Measurements from ENCODE around the gene NTM. TPM values are rescaled to one million over a fixed set of nuclear protein-coding genes. Genes with fewer than 3 reads are reported as not detected.

Gene NTM
- total RNA-seq, 1 experiment from 2014 or later = 8.6 TPM

GRCh38 chr11:131388030-131388429 is 17.6 kb downstream of the NTM start:
- Histone ChIP-seq H3K27me3 (replicated peaks; ENCODE audit: insufficient read depth, low read depth, low read length, poor library complexity) (peaks cover 54% of the 10 kb centered on the region), H3K4me1 (ENCODE audit: insufficient read depth, low read length, poor library complexity, severe bottlenecking) (no peaks in the 10 kb centered on the region), H3K27ac (ENCODE audit: low read depth, low read length, poor library complexity, severe bottlenecking) (no peak overlapping the region), H3K36me3 (ENCODE audit: insufficient read depth, low read length, poor library complexity, severe bottlenecking) (no peaks in the 10 kb centered on the region), H3K4me3 (ENCODE audit: low read depth, low read length, poor library complexity, severe bottlenecking) (no peak overlapping the region), H3K9me3 (ENCODE audit: low read depth, low read length, poor library complexity, severe bottlenecking) (no peaks in the 10 kb centered on the region)
- ChIA-PET POLR2A (ENCODE audit: low non-redundant PET) (no interaction called here), CTCF (no interaction called here)
- intact Hi-C loops (cut with micrococcal nuclease; ENCODE audit: unreplicated experiment) = no loop called here
- no peak for DNase-seq (ENCODE audit: low spot score)
- TF ChIP-seq CTCF (conservative IDR thresholded peaks at IDR 0.05; ENCODE audit: low read depth, low read length) (no peak), EZH2 (IDR thresholded peaks at IDR 0.05; ENCODE audit: borderline replicate concordance, low read depth, low read length, poor library complexity, severe bottlenecking) (no peak)
- no TSS peak for BruUV-seq (replicated peaks)

- no peak overlapping the region for H3K4me3 ChIP-seq (ENCODE audit: low read depth, low read length, poor library complexity, severe bottlenecking)
- H3K9me3 ChIP-seq (ENCODE audit: low read depth, low read length, poor library complexity, severe bottlenecking) = no peaks in the 10 kb centered on the region
- ChIA-PET CTCF (interaction anchor here (0.5 kb wide), 1 partner anchor 959 kb away, joined by 3 read pairs; no protein-coding TSS in a partner anchor), POLR2A (ENCODE audit: low non-redundant PET) (no interaction called here)
- no peak overlapping the region for H3K27ac ChIP-seq (ENCODE audit: low read depth, low read length, poor library complexity, severe bottlenecking)
- TF ChIP-seq EZH2 (IDR thresholded peaks at IDR 0.05; ENCODE audit: borderline replicate concordance, low read depth, low read length, poor library complexity, severe bottlenecking) = no peak
- no peak for TF ChIP-seq CTCF (conservative IDR thresholded peaks at IDR 0.05; ENCODE audit: low read depth, low read length)
- intact Hi-C loops (cut with micrococcal nuclease; ENCODE audit: unreplicated experiment) = no loop called here
- H3K4me1 ChIP-seq (ENCODE audit: insufficient read depth, low read length, poor library complexity, severe bottlenecking) = no peaks in the 10 kb centered on the region
- no peak for DNase-seq (ENCODE audit: low spot score)
- BruUV-seq (replicated peaks) = no TSS peak
- peaks cover 54% of the 10 kb centered on the region for H3K27me3 ChIP-seq (replicated peaks; ENCODE audit: insufficient read depth, low read depth, low read length, poor library complexity)
- no peaks in the 10 kb centered on the region for H3K36me3 ChIP-seq (ENCODE audit: insufficient read depth, low read length, poor library complexity, severe bottlenecking)
Observed at GRCh38 chr11:131389582-131389981, 19.2 kb downstream of the NTM start.

GRCh38 chr11:131391176-131391575 is 20.8 kb downstream of the NTM start:
- H3K27me3 ChIP-seq (replicated peaks; ENCODE audit: insufficient read depth, low read depth, low read length, poor library complexity) = peaks cover 44% of the 10 kb centered on the region
- H3K4me1 ChIP-seq (ENCODE audit: insufficient read depth, low read length, poor library complexity, severe bottlenecking) = no peaks in the 10 kb centered on the region
- no peak overlapping the region for H3K4me3 ChIP-seq (ENCODE audit: low read depth, low read length, poor library complexity, severe bottlenecking)
- ChIA-PET CTCF (interaction anchor here (0.7 kb wide), 1 partner anchor 62 kb away, joined by 5 read pairs; no protein-coding TSS in a partner anchor), POLR2A (ENCODE audit: low non-redundant PET) (no interaction called here)
- H3K27ac ChIP-seq (ENCODE audit: low read depth, low read length, poor library complexity, severe bottlenecking) = no peak overlapping the region
- H3K9me3 ChIP-seq (ENCODE audit: low read depth, low read length, poor library complexity, severe bottlenecking) = no peaks in the 10 kb centered on the region
- DNase-seq (ENCODE audit: low spot score) = no peak
- no peaks in the 10 kb centered on the region for H3K36me3 ChIP-seq (ENCODE audit: insufficient read depth, low read length, poor library complexity, severe bottlenecking)
- no peak for TF ChIP-seq EZH2 (IDR thresholded peaks at IDR 0.05; ENCODE audit: borderline replicate concordance, low read depth, low read length, poor library complexity, severe bottlenecking)
- no peak for TF ChIP-seq CTCF (conservative IDR thresholded peaks at IDR 0.05; ENCODE audit: low read depth, low read length)
- BruUV-seq (replicated peaks) = no TSS peak
- intact Hi-C loops (cut with micrococcal nuclease; ENCODE audit: unreplicated experiment) = no loop called here
